ENCODE measurements around the gene ANAPC16.
"Not testable (repeated sequence)": the region's sequence is repeated elsewhere in the genome, so short reads cannot be mapped to it uniquely, and the experiment has no call there.

Gene ANAPC16

GRCh38 chr10:72218325-72218724, 2.5 kb downstream of the ANAPC16 start:
- DNase-seq, result no peak

- DNase-seq, result no peak
These were observed 2.9 kb downstream of the ANAPC16 start for GRCh38 chr10:72218726-72219125.

- DNase-seq, result no peak
These were observed 3.5 kb downstream of the ANAPC16 start for GRCh38 chr10:72219235-72219814.

GRCh38 chr10:72220637-72221036, 4.8 kb downstream of the ANAPC16 start:
- DNase-seq, result no peak

- no peak for DNase-seq
These were observed 5.5 kb downstream of the ANAPC16 start for GRCh38 chr10:72221278-72221677.

- DNase-seq, result peak in 1 of 2 experiments; percentile 44
These were observed 7.9 kb downstream of the ANAPC16 start for GRCh38 chr10:72223743-72224101.

- DNase-seq, result not testable (repeated sequence)
These were observed 8.4 kb downstream of the ANAPC16 start for GRCh38 chr10:72224191-72224590.

- no peak for DNase-seq
These were observed 10.7 kb downstream of the ANAPC16 start for GRCh38 chr10:72226418-72227027.

- no peak for DNase-seq
These were observed 12.0 kb downstream of the ANAPC16 start for GRCh38 chr10:72227826-72228225.

- DNase-seq, result no peak
These were observed 12.5 kb downstream of the ANAPC16 start for GRCh38 chr10:72228318-72228751.

GRCh38 chr10:72229261-72230251, 13.7 kb downstream of the ANAPC16 start:
- DNase-seq, result no peak

- DNase-seq, result no peak
These were observed 17.8 kb downstream of the ANAPC16 start for GRCh38 chr10:72233621-72234020.

GRCh38 chr10:72234560-72235095, 18.8 kb downstream of the ANAPC16 start:
- no peak for DNase-seq

GRCh38 chr10:72235544-72236279, 19.9 kb downstream of the ANAPC16 start:
- DNase-seq, result no peak

- DNase-seq, result no peak
These were observed 22.8 kb downstream of the ANAPC16 start for GRCh38 chr10:72238392-72239175.

- DNase-seq, result no peak
These were observed 23.6 kb downstream of the ANAPC16 start for GRCh38 chr10:72239409-72239808.

GRCh38 chr10:72240371-72240770, 24.6 kb downstream of the ANAPC16 start:
- DNase-seq, result no peak

- DNase-seq, result no peak
These were observed 26.0 kb downstream of the ANAPC16 start for GRCh38 chr10:72241691-72242252.

GRCh38 chr10:72242675-72243074, 26.9 kb downstream of the ANAPC16 start:
- DNase-seq, result peak in 1 of 2 experiments; percentile 44

- no peak for DNase-seq
These were observed 28.1 kb downstream of the ANAPC16 start for GRCh38 chr10:72243822-72244437.

GRCh38 chr10:72244573-72245038, 28.8 kb downstream of the ANAPC16 start:
- no peak for DNase-seq
